Hypothalamus (tissue), 51 donors: ENCODE data around the gene TRMT6.

Source experiments
- DNase-seq, 51 donors: peaks; one replicate each; lab custom pipeline; 2025; lab: John Stamatoyannopoulos, UW

Gene TRMT6

DNA sequence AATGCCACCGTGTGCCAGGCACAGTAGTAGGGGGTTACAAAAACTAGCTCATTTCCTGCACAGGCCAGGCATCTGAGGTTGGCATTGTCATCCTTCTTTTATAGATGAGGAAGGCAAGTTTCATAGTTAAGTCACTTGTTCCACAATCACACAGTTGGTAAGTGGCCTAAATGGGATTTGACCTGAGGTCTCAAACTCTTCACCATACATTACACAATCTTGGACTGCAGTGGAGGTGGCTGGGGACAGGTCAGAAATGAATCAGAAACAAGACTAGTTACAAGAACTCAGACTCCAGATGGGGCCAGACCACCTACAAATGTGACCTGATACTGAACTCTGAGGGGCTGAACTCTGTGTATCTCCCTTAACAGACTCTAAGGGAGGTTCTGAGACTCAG is 49.4 kb downstream of the TRMT6 start:
- no peak for DNase-seq

DNA sequence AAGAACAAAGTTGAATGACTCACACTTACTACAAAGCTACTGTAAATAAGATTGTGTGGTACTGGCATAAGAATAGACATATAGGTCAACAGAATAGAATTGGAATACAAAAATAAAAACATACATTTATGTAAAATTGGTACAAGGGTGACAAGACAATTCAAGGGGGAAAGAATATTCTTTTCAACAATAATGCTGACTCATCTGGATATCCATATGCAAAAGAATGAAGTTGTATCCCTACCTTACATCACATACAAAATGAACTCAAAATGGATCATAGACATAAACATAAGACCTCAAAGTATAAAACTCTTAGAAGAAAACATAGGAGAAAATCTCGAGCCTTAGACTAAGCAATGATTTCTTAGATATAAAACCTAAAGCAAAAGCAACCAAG is 50.9 kb downstream of the TRMT6 start:
- DNase-seq, result no peak

DNA sequence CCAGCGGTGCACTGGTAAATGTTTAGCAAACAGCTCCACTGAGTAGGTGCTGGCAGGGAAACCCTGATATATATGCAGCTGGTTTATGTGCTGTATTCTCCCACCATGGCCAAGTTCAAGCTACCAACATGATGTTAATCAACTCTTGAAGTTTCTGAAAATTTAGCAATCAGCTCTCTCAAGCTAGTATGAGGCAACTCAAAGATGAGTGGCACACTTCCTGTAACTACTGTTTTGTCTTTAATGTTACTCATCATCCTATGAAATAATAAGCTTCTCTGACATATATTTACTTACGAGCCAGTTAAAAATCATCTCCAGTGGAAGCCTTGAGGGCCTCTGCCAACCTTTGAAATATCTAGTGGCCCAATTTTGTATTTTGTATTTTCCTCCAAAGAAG is 54.7 kb downstream of the TRMT6 start:
- no peak for DNase-seq

DNA sequence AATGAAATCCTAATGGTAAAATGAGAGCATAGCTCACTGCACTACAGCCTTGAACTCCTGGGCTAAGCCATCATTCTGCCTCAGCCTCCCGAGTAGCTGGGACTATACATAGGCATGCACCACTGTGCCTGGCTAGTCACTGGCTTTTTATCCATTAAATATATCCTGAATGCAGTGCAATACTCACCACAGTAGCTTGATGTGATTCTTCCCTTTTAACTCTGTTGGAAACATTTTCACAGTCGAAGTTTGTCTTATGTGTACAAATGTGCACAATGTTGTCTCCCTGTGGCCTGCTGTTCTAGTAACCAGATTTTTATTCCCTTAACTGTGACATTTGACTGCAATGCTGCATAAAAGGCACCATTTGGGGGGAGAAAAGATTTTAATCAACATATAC is 56.7 kb downstream of the TRMT6 start:
- DNase-seq, result no peak

DNA sequence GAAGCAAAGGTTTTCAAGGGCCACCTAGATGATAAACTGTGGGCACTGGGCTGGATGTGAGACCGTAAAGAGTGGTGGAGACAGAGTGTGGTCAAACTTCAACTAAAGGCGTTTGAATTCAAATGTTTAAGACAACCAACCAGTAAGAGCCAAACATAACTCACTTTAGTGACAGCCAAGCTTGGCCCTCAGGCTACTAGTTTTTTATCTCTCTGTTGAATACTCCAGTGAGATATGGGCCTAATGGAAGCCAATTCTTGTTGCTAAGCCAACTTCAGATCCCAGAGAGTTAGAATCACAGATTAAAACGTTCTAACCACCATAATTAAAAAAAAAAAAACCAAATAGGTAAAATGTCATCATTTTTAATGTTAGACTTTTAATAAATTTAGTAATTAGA is 57.3 kb downstream of the TRMT6 start:
- no peak for DNase-seq

DNA sequence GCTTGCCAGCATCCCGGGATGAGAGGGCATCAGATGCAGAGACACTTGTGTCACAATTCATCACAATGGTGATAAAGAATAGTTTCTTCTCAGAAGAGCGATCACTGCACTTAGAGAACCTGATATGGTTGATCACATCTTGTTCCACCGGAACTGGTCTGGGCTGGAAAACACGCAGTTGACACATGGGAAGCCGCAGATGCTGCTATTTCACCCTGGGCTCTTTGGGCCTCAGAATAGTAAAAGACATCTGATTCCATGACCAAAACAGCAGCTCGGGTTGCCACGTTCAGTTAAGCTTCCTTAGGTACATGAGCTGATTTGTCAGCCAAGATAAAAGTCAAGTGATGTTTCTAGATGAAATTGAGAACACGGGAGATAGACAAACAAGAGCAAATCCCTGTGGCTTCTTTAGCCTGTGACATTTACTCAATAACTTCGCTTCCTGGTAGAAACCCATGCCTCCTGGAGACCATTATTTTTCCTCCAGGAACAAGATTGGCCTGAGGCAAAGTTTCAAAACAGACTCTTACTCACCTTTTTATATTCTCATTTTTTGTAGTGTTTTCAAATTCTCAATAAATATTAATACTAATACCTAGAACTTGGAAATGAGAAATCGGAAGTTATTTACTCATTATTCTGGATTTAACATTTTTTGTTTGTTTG is 59.4 kb downstream of the TRMT6 start:
- DNase-seq, result no peak

DNA sequence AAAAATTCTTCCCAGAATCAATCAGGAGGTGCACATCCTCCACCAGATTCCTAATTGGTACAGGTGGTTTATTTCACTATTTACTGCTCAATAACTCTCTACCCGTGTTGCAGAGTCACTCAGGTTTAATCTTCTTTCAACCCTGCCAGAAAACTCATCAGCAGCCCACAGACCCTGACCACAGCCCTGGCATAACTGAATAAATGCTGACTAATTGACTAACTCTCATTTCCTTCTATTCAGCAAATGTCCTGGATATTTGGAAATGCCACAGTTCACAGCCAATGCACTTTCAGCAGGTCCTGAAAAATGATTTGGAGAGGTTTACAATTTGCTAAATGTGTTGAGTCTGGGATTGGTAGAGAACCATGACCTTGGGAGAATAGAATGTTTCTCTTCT is 62.3 kb downstream of the TRMT6 start:
- DNase-seq, result no peak

DNA sequence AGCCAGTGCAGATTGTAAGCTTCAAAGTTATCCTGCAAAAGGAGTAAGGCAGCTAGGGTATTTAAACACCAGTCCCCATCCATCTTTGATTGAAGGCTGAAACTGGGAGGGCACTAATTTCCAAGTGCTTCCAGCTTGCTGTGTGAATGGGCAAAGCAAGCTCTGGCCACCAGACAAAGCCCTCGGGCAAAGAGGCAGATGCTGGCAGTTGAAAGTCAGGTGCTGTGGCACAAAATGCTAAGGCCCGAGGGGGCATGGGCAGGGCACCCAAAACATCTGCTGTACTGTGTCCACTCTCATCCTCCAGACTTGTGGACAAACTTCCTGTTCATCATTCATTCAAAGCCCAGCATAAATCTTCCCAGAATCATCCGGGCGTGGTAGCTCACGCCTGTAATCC is 62.9 kb downstream of the TRMT6 start:
- DNase-seq, result no peak
